SH-SY5Y (cell line): ENCODE data around the gene TAS2R14.

Experiments
- GATA2 ChIP-seq: IDR thresholded peaks from 2 replicates; pipeline ENCODE4 v1.6.1; 2011; ENCODE audit warnings: mild to moderate bottlenecking, low read depth, low read length
- GATA3 ChIP-seq: IDR thresholded peaks from 2 replicates; pipeline ENCODE4 v1.6.1; 2011; ENCODE audit warnings: low read depth, mild to moderate bottlenecking, low read length, moderate library complexity

- no peak for TF ChIP-seq GATA2
- TF ChIP-seq GATA3: no peak
Observed at GRCh38 chr12:10940389-10940788, 1.3 kb upstream of the TAS2R14 start.
